NOMO-1 treated with dmso at 0.1 percent for 144 hours (cell line): Measurements from ENCODE around the gene SIPA1.
"Not testable (repeated sequence)": the region's sequence is repeated elsewhere in the genome, so short reads cannot be mapped to it uniquely, and the experiment has no call there.

Experiments
- DNase-seq: peaks from one replicate; lab custom pipeline; 2025; ENCODE audit not compliant: unreplicated experiment; lab: John Stamatoyannopoulos, UW

Gene SIPA1

GRCh38 chr11:65658174-65659021 is 20.5 kb downstream of the SIPA1 start:
- no peak for DNase-seq

GRCh38 chr11:65660038-65660437 is 22.1 kb downstream of the SIPA1 start:
- DNase-seq: no peak

- DNase-seq: not testable (repeated sequence)
These were observed 23.0 kb downstream of the SIPA1 start for GRCh38 chr11:65660908-65661307.

GRCh38 chr11:65661599-65662246 is 23.8 kb downstream of the SIPA1 start:
- DNase-seq: no peak

- DNase-seq: no peak
These were observed 24.4 kb downstream of the SIPA1 start for GRCh38 chr11:65662247-65662798.

- DNase-seq: peak; percentile 92
These were observed 25.1 kb downstream of the SIPA1 start, which contains the start of gene RELA for GRCh38 chr11:65662799-65663638. TSS of gene RELA (minus strand) at chr11:65662916. CDS start at chr11:65662832, 84 bp downstream.

- DNase-seq: no peak
These were observed 25.8 kb downstream of the SIPA1 start for GRCh38 chr11:65663639-65664200.

- DNase-seq: no peak
These were observed 34.4 kb downstream of the SIPA1 start for GRCh38 chr11:65672180-65672860.

GRCh38 chr11:65672982-65673381 is 35.1 kb downstream of the SIPA1 start:
- DNase-seq: no peak

- no peak for DNase-seq
These were observed 42.4 kb downstream of the SIPA1 start for GRCh38 chr11:65680192-65680743.

- DNase-seq: not testable (repeated sequence)
These were observed 45.6 kb downstream of the SIPA1 start for GRCh38 chr11:65683480-65683879.

- DNase-seq: no peak
These were observed 48.1 kb downstream of the SIPA1 start for GRCh38 chr11:65685981-65686380.

GRCh38 chr11:65691847-65692246 is 53.9 kb downstream of the SIPA1 start:
- DNase-seq: not testable (repeated sequence)

GRCh38 chr11:65692367-65692766 is 54.5 kb downstream of the SIPA1 start:
- no peak for DNase-seq

GRCh38 chr11:65695459-65696241 is 57.7 kb downstream of the SIPA1 start:
- DNase-seq: no peak

- DNase-seq: no peak
These were observed 59.1 kb downstream of the SIPA1 start for GRCh38 chr11:65696802-65697552.

- no peak for DNase-seq
These were observed 60.3 kb downstream of the SIPA1 start for GRCh38 chr11:65698205-65698604.

- no peak for DNase-seq
These were observed 61.4 kb downstream of the SIPA1 start for GRCh38 chr11:65699306-65699705.
